ENCODE results near the gene NPAS3.

DNA sequence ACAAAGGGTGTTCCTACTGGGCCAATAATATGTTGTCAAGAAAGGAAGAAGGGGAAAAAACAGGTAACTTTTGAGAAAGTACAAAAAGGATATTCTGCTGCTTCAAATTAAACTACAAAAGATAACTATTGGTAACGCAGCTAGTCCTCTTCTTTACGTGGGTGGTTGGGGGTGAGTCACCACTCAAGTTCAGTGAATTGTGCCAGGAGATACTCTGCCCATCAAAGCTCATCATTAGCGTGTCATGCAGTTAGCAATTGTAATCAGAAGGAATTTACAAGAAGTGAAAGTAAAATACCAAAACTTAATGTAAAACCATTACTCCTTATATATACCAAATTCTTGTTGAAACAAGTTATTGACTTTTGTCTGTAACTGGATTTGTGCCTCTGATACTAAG lies 342.0 kb downstream of the NPAS3 start:
- no peak for TF ChIP-seq POLR2A (IDR thresholded peaks at IDR 0.05; ENCODE audit: low read length)
- no peak for TF ChIP-seq GATA1 (IDR thresholded peaks at IDR 0.05; ENCODE audit: low read depth, low read length)

Data from erythroblast (primary cell).